ENCODE data around the gene TRIM17. TPM values are rescaled to one million over a fixed set of nuclear protein-coding genes. Genes with fewer than 3 reads are reported as not detected.

The TRIM17 gene
- total and polyA plus RNA-seq, 2 experiments from 2014 or later: 0.86 to 1.1 TPM

DNA sequence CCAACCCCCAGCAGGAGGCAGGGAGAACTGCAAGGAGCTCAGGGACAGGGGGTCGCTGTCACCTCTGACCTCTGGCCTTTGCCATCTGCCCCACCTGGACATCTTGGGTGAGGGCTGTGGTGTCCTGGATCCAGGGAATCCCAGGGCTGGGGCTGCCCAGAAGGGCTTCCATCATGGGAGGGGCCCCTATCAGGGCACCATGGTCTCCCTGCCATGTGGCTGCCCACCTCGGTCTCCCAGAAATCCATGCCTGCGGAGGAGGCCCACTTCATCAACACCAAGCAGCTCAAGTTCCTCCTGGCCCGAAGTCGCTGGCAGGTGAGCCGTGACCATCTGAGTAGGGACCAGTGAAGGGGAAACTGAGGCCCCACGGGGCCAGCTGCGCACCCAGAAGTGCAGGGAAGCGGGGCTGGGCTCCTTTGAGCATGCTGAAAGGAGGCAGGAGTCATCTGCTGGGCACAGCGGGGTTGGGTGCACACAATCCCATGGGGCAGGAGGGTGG lies 46.2 kb downstream of the TRIM17 start (continued):
- TF ChIP-seq, protein P1, sequence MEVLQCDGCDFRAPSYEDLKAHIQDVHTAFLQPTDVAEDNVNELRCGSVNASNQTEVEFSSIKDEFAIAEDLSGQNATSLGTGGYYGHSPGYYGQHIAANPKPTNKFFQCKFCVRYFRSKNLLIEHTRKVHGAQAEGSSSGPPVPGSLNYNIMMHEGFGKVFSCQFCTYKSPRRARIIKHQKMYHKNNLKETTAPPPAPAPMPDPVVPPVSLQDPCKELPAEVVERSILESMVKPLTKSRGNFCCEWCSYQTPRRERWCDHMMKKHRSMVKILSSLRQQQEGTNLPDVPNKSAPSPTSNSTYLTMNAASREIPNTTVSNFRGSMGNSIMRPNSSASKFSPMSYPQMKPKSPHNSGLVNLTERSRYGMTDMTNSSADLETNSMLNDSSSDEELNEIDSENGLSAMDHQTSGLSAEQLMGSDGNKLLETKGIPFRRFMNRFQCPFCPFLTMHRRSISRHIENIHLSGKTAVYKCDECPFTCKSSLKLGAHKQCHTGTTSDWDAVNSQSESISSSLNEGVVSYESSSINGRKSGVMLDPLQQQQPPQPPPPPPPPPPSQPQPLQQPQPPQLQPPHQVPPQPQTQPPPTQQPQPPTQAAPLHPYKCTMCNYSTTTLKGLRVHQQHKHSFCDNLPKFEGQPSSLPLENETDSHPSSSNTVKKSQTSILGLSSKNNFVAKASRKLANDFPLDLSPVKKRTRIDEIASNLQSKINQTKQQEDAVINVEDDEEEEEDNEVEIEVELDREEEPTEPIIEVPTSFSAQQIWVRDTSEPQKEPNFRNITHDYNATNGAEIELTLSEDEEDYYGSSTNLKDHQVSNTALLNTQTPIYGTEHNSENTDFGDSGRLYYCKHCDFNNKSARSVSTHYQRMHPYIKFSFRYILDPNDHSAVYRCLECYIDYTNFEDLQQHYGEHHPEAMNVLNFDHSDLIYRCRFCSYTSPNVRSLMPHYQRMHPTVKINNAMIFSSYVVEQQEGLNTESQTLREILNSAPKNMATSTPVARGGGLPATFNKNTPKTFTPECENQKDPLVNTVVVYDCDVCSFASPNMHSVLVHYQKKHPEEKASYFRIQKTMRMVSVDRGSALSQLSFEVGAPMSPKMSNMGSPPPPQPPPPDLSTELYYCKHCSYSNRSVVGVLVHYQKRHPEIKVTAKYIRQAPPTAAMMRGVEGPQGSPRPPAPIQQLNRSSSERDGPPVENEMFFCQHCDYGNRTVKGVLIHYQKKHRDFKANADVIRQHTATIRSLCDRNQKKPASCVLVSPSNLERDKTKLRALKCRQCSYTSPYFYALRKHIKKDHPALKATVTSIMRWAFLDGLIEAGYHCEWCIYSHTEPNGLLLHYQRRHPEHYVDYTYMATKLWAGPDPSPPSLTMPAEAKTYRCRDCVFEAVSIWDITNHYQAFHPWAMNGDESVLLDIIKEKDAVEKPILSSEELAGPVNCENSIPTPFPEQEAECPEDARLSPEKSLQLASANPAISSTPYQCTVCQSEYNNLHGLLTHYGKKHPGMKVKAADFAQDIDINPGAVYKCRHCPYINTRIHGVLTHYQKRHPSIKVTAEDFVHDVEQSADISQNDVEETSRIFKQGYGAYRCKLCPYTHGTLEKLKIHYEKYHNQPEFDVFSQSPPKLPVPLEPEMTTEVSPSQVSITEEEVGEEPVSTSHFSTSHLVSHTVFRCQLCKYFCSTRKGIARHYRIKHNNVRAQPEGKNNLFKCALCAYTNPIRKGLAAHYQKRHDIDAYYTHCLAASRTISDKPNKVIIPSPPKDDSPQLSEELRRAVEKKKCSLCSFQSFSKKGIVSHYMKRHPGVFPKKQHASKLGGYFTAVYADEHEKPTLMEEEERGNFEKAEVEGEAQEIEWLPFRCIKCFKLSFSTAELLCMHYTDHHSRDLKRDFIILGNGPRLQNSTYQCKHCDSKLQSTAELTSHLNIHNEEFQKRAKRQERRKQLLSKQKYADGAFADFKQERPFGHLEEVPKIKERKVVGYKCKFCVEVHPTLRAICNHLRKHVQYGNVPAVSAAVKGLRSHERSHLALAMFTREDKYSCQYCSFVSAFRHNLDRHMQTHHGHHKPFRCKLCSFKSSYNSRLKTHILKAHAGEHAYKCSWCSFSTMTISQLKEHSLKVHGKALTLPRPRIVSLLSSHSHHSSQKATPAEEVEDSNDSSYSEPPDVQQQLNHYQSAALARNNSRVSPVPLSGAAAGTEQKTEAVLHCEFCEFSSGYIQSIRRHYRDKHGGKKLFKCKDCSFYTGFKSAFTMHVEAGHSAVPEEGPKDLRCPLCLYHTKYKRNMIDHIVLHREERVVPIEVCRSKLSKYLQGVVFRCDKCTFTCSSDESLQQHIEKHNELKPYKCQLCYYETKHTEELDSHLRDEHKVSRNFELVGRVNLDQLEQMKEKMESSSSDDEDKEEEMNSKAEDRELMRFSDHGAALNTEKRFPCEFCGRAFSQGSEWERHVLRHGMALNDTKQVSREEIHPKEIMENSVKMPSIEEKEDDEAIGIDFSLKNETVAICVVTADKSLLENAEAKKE (CRISPR knock-in tag; IDR thresholded peaks at IDR 0.05): no peak
- no peak for TF ChIP-seq ZNF331 (CRISPR knock-in tag; IDR thresholded peaks at IDR 0.05; ENCODE audit: low read depth)

DNA sequence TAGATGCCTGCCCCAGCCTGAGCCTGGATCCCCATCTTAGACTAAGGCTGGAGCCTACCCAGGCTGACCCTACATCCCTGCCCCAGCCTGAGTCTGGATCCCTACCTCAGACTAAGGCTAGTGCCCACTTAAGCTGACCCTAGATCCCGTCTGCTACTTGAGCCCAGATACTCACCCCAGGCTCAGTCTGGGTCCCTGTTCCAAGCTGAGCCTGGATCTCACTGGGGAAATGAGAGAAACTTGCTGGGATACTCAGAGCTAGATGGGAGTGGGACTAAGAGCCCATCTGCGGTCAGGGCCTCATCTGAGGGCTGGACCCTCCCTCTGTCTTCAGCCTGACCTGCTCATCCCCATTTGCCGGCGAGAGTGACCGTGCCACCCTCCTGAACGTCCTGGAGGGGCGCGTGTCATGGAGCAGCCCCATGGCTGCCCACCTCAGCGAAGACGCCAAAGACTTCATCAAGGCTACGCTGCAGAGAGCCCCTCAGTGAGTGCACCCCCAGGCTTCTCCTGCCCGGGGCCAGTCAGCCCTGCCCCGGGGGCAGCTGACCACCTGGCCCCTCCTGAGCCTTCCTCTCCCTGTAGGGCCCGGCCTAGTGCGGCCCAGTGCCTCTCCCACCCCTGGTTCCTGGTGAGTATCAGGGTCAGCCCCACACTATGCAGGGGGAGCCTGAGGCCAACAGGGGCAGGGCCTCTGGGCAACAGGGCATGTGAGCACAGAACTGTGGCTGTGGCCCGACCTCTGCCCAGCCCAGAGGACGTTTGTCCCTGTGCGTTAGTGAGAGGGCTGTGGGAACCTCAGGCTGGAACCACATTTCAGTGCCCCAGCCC lies 46.8 kb downstream of the TRIM17 start:
- H3K27ac ChIP-seq (ENCODE audit: low read depth): no peak overlapping the region
- no peaks in the 10 kb centered on the region for H3K79me2 ChIP-seq (replicated peaks; ENCODE audit: insufficient read depth)
- no peaks in the 10 kb centered on the region for H3K27me3 ChIP-seq (ENCODE audit: insufficient read depth)
- peaks cover 5% of the 10 kb centered on the region for H3K27me3 Mint-ChIP-seq (ENCODE audit: insufficient read depth, low read depth, poor library complexity)
- peaks cover 5% of the 10 kb centered on the region; the same call in 1 of the 3 replicates for H3K4me1 Mint-ChIP-seq
- no peaks in the 10 kb centered on the region for H4K20me1 ChIP-seq (replicated peaks; ENCODE audit: insufficient read depth)
- ATAC-seq: no peak
- no peaks in the 10 kb centered on the region for H3K36me3 ChIP-seq (ENCODE audit: insufficient read depth)
- H3K36me3 Mint-ChIP-seq (ENCODE audit: low read depth): no peaks in the 10 kb centered on the region
- H3K4me3 ChIP-seq: no peak overlapping the region
- no peak overlapping the region for H2AFZ ChIP-seq
- H3F3A ChIP-seq (replicated peaks; ENCODE audit: low read depth): no peaks in the 10 kb centered on the region
- H3K9me3 Mint-ChIP-seq: no peaks in the 10 kb centered on the region
- DNase-seq (ENCODE audit: low spot score): no peak
- no peak overlapping the region for H3K4me2 ChIP-seq
- no peaks in the 10 kb centered on the region for H3K4me1 ChIP-seq (ENCODE audit: insufficient read depth)
- no peak overlapping the region for H3K4me3 Mint-ChIP-seq
- no peak overlapping the region for H3K27ac Mint-ChIP-seq
- no peaks in the 10 kb centered on the region for H3K9me2 ChIP-seq (ENCODE audit: insufficient read depth)
- TF ChIP-seq EZH2phosphoT487 (IDR thresholded peaks at IDR 0.05; ENCODE audit: unreplicated experiment) (no peak), ZNF331 (CRISPR knock-in tag; IDR thresholded peaks at IDR 0.05; ENCODE audit: low read depth) (no peak), EZH2 (IDR thresholded peaks at IDR 0.05; ENCODE audit: low read depth, unreplicated experiment) (no peak), JUNB (IDR thresholded peaks at IDR 0.05; ENCODE audit: unreplicated experiment) (no peak)
- TF ChIP-seq, protein P2, sequence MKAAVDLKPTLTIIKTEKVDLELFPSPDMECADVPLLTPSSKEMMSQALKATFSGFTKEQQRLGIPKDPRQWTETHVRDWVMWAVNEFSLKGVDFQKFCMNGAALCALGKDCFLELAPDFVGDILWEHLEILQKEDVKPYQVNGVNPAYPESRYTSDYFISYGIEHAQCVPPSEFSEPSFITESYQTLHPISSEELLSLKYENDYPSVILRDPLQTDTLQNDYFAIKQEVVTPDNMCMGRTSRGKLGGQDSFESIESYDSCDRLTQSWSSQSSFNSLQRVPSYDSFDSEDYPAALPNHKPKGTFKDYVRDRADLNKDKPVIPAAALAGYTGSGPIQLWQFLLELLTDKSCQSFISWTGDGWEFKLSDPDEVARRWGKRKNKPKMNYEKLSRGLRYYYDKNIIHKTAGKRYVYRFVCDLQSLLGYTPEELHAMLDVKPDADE (IDR thresholded peaks at IDR 0.05): no peak
- TF ChIP-seq, protein P1 (CRISPR knock-in tag; IDR thresholded peaks at IDR 0.05): no peak
